NCI-H146 treated with DMSO at 0.1 percent for 48 hours (cell line): ENCODE measurements around the gene SLC12A8.
"Not testable (repeated sequence)": the region's sequence is repeated elsewhere in the genome, so short reads cannot be mapped to it uniquely, and the experiment has no call there.

Experiments
- DNase-seq: peaks from one replicate; lab custom pipeline; 2025; ENCODE audit not compliant: unreplicated experiment; lab: John Stamatoyannopoulos, UW

The SLC12A8 gene

GRCh38 chr3:125116311-125117080 lies 96.1 kb downstream of the SLC12A8 start:
- no peak for DNase-seq

GRCh38 chr3:125115640-125116039 lies 96.9 kb downstream of the SLC12A8 start:
- DNase-seq, result no peak

- DNase-seq, result no peak
Observed at GRCh38 chr3:125112981-125113380, 99.6 kb downstream of the SLC12A8 start.

DNA sequence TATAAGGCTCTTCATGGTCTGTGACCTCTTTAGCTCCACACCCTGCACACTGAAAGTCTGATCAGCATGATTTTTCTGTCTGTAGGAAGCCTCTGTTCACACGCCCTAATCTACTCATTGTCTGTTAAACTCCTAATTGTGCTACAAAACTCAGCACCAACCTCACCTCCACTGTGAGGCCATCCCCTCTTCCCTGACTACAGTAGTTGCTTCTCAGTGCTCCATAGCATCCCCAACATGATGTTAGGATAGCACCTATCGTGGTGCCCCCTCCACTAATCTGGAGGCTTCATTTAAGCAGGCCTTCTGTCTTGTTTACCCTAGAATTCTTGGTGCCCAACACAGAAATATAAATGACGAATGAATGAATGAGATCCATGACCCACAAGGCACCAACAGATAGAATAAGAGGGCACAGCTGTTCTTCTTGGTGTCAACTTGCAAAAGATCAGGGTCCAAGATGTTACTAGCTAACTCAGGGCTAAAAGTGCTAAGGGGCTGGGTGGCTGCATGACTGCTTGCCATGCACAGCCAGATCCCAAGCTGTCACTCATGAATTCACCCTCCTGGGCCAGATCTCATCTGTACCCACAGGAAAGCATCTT lies 101.6 kb downstream of the SLC12A8 start:
- no peak for DNase-seq

DNA sequence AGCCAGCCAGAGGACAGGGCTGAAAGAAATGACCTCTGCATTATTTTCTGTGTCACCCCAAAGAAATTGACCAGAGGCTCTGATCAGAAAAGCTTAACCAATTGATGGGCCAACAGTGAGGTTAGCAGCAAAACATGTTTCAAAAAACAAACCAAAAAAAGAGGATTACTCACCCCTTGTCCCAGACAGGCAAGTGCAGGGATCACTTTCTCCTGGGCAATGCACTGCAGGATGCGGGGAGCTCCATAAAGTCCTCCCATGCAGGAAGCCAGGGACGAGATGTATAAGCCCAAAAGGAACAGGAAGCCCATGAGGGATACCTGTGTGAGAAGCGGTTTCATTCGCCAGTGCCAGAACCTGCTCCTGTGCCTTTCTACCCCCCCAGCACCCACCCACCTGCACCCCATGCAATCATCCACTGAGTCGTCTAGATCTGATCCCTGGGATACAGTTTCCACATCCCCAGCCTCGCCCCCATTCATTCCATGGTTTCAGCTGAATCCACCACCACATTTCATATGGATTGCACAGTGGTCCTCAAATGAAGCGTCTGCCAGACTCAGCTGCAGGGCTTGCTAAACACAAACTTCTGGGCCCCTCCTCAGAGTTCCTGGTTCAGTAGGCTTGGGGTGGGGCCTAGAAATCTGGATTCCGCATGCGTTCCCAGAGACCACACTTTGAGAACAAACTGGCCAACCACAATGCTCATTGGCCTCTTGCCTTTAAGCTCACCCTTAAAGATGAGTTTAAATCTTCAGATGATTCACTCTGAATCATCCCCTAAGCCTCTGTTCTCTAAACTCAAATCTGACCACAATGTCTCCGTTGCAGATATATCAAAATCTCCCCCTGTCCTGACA lies 102.3 kb downstream of the SLC12A8 start:
- no peak for DNase-seq

GRCh38 chr3:125109536-125109925 lies 103.0 kb downstream of the SLC12A8 start:
- no peak for DNase-seq

- DNase-seq, result no peak
Observed at GRCh38 chr3:125108833-125109535, 103.6 kb downstream of the SLC12A8 start.

- no peak for DNase-seq
Observed at GRCh38 chr3:125107861-125108567, 104.5 kb downstream of the SLC12A8 start.

DNA sequence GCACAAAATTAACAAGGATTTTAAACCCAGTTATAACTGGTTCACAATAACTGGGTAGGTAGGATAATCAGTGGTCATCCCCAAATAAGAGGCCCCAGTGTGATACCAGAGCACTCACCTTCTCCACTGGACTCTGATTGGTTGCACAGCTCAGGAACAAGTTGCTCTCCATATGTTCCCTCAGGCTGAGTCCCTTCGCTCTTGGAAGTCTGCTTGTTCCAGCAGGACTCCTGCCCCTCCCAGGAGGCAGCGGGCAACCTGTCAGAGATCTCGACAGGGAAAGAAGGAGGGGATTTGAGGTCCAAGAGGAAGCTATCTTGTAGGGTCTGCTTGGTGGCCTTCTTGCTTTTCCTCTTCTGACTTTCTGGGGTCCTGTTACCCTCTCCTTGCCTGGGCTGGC lies 105.2 kb downstream of the SLC12A8 start:
- no peak for DNase-seq

DNA sequence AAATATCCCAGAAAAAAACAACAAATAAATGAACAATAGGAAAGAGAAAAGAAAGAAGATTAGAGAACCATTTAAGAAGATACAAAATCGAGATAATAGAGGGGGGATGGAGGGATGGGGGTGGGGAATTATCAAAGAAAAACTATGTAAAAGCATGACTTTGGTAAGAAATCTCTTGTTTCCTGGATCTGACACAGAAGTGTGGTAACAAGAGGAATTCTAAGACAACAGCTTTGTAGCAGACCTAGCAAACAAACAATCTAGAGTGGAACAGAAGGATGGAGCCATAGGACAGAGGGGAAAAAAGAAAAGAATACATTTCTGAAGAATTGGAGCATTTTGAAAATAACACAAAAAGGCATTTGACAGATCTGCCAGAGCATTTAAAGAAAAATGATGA lies 107.4 kb downstream of the SLC12A8 start:
- DNase-seq, result no peak

- DNase-seq, result no peak
Observed at GRCh38 chr3:125104639-125105038, 107.9 kb downstream of the SLC12A8 start.

- no peak for DNase-seq
Observed at GRCh38 chr3:125103406-125103805, 109.1 kb downstream of the SLC12A8 start.

- no peak for DNase-seq
Observed at GRCh38 chr3:125102470-125102869, 110.1 kb downstream of the SLC12A8 start.

DNA sequence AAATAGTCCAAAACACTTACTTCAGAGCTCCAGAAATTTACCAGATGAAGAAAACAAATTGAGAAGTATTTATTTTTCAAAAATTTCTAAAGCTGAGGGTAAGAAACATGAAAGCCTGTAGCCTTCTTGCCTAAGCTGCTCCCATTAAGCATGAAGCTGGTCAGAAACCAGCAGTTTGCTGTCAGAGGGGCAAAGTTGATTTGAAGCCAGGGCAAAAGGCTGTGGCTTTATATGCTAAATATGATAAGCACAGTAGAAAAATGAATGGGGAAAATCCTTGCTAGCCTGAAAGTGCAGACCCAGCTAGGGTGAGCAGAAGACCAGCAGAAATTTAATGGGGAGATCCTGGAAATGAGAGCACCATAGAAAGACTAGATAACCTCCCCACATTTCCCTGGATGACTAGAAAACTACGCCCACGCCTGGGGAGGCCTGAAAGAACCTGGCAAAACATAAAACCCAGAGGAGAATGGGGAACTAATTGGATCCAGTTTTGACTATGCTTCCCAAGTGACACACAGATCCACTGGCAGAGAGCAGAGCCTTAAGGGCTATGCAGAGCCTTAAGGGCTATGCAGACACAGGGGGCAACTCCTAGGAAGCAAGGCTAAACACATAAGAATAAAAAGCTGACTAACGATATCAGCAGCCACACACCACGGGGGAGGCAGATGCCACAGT lies 113.8 kb downstream of the SLC12A8 start:
- DNase-seq, result no peak

DNA sequence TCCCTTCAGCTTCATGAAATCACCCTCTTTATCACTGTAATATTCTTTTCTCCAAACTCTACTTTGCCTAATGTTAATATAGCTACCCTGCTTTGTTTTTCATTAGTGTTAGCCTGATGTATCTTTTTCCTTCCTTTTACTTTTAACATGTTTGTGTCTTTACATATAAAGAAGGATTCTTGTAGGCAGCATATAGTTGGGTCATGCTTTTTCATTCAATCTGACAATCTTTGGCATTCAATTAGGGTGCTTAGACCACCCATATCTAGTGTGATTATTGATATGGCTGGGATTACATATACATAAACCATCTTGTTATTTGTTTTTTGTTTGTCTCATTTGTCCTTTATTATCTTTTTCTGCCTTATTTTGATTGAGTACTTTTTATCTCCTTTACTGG lies 121.9 kb downstream of the SLC12A8 start:
- DNase-seq, result no peak

DNA sequence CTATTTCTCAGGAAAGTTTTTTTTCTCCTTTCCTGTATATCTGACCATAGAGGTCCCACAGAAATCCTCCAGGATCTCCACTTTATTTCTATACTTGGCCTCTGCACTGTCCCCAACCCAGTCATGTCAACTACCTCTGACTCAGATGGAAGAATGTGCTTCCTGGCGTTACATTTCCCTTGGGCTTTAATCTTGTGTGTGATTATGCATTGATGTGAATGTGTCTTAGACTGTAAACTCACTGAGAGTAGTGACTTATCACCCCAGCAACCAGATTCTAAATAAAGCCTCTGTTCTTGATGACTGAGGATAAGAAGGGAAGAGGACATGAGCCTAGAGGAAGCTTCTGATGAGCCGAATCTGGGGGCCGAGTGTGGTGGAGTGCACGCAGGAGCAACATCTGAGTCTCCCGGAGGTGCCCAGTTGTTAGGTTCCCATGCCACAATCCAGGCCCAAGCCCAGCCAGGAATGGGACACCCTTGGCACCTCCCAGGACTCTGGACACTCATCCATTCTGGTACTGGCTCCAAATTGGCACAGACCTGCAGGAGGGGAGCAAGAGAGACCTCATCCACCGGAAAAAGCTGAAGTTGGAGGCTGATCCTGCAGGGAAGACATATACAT lies 124.7 kb downstream of the SLC12A8 start:
- no peak for DNase-seq

- no peak for DNase-seq
Observed at GRCh38 chr3:125085166-125085565, 127.4 kb downstream of the SLC12A8 start.

- no peak for DNase-seq
Observed at GRCh38 chr3:125083776-125084175, 128.8 kb downstream of the SLC12A8 start.

- DNase-seq, result not testable (repeated sequence)
Observed at GRCh38 chr3:125082339-125082738, 130.2 kb downstream of the SLC12A8 start.

- DNase-seq, result no peak
Observed at GRCh38 chr3:125080077-125080476, 132.5 kb downstream of the SLC12A8 start.
